ENCODE data around the gene XPO6.

GRCh38 chr16:28165598-28165997 is 46.2 kb downstream of the XPO6 start:
- no peak for TF ChIP-seq SIN3A (IDR thresholded peaks at IDR 0.05; ENCODE audit: borderline replicate concordance, low read depth, low read length)
- no peak for TF ChIP-seq CTCF (IDR thresholded peaks at IDR 0.05)
- no peak for TF ChIP-seq IRF3 (IDR thresholded peaks at IDR 0.05; ENCODE audit: low read depth, low read length)
- TF ChIP-seq MXI1 (IDR thresholded peaks at IDR 0.05; ENCODE audit: low read depth, low read length): no peak
- no peak for TF ChIP-seq POLR2AphosphoS5 (IDR thresholded peaks at IDR 0.05; ENCODE audit: low read depth, low read length)
